ENCODE measurements around the gene MALT1. TPM values are rescaled to one million over a fixed set of nuclear protein-coding genes. Genes with fewer than 3 reads are reported as not detected.

Gene MALT1
- total and polyA plus RNA-seq, 7 donors = 5.3 to 22.4 (median 17.1) TPM

DNA sequence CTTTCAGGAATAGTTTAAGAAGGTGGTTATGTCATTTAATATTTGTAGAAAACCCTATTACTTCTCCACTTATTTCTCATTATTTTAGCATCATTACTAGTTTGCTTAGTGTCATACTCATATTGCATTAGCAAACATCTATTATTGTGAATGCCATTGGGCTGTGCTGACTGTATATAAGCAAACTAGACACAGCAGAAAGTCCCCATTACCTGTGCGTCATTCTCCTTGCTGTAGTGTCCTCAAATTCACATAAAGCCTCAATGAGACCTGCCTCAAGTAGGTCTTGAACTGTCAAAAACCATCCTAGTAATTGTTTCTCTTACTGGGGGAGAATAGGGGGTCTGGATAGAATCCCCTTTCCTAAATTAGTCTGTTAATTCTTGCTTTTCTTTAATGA, 43.6 kb downstream of the MALT1 start:
- no peak for DNase-seq
- 95 to 97% methylated on average over 1 of the region's 1 CpG for WGBS, 2 donors
- no peaks in the 10 kb centered on the region for H3K27me3 ChIP-seq
- H3K9me3 ChIP-seq = no peaks in the 10 kb centered on the region
- H3K36me3 ChIP-seq = peaks cover 0 to 4% (median 0%) of the 10 kb centered on the region in 4 donors
- H3K4me3 ChIP-seq = no peak overlapping the region
- intact Hi-C loops (cut with DNase I) = no loop called here
- no peak for TF ChIP-seq POLR2A (IDR thresholded peaks at IDR 0.05)
- TF ChIP-seq, protein P1, sequence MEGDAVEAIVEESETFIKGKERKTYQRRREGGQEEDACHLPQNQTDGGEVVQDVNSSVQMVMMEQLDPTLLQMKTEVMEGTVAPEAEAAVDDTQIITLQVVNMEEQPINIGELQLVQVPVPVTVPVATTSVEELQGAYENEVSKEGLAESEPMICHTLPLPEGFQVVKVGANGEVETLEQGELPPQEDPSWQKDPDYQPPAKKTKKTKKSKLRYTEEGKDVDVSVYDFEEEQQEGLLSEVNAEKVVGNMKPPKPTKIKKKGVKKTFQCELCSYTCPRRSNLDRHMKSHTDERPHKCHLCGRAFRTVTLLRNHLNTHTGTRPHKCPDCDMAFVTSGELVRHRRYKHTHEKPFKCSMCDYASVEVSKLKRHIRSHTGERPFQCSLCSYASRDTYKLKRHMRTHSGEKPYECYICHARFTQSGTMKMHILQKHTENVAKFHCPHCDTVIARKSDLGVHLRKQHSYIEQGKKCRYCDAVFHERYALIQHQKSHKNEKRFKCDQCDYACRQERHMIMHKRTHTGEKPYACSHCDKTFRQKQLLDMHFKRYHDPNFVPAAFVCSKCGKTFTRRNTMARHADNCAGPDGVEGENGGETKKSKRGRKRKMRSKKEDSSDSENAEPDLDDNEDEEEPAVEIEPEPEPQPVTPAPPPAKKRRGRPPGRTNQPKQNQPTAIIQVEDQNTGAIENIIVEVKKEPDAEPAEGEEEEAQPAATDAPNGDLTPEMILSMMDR (IDR thresholded peaks at IDR 0.05) = no peak
- H3K4me1 ChIP-seq = no peaks in the 10 kb centered on the region
- H3K27ac ChIP-seq = no peak overlapping the region

DNA sequence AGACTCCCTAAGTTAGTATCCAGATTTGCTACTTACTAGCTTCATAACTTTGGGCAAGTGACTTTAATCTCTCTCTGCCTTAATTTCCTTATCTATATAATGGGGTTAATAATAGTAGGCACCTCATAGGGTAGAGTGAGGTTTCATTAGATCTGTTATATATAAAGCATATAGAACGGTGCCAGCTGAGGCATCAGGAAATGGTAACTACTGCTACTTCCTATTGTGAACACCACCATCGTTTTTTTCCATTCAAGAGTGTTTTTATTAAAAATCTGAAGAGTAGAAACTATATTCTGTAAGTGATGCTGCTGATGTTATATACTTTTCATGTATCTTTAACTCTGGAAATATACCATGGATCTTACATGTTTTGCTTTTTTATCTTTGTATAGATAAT, 44.3 kb downstream of the MALT1 start:
- intact Hi-C loops (cut with DNase I) = no loop called here

DNA sequence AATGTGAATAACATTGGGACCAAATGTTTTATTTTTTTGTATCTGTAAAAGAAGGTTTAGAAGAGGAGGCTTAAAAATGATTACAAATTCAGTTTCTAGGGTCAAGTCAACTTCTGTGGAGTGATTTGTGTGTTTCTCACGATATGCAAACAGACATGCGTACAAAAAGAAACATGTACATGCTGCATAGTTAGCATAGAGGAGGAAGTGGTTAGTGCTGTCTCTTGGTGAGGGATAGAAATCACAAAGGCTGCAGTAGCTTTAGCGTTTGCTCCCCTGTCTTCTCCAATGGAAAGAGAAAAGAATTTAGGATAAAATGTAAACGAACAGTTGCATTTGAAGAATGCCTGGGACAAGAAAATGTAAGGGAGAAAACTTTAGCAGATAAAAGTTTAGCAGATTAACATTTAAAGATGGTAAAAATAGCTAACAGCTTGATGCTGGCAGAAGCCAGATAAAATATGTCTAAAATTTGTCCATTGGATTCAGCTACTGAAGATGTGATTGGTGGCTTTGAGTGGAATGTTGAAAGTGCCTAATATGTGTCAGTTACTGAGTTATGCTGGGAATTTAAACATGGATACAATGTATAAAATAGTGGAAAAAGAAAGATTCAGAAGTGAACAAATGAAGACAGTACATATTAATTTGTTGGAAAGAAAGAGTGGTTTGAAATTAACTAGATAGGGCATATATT, 44.9 kb downstream of the MALT1 start:
- H3K27ac ChIP-seq = no peak overlapping the region
- 39 to 72% methylated on average over 4 of the region's 4 CpGs for WGBS, 2 donors
- no peaks in the 10 kb centered on the region for H3K9me3 ChIP-seq
- DNase-seq = no peak
- H3K36me3 ChIP-seq = peaks cover 0 to 18% (median 0%) of the 10 kb centered on the region in 4 donors
- no peaks in the 10 kb centered on the region for H3K4me1 ChIP-seq
- TF ChIP-seq POLR2A (IDR thresholded peaks at IDR 0.05) (no peak), EP300 (IDR thresholded peaks at IDR 0.05) (no peak), POLR2AphosphoS5 (IDR thresholded peaks at IDR 0.05) (no peak)
- TF ChIP-seq, protein P1 (IDR thresholded peaks at IDR 0.05) = no peak
- no peaks in the 10 kb centered on the region for H3K27me3 ChIP-seq
- intact Hi-C loops (cut with DNase I) = no loop called here
- no peak overlapping the region for H3K4me3 ChIP-seq

More for the DNA sequence above, 44.3 kb downstream of the MALT1 start:
- no peaks in the 10 kb centered on the region for H3K27me3 ChIP-seq
- no peak for DNase-seq
- WGBS, 2 donors = 46 to 81% methylated on average over 2 of the region's 2 CpGs
- no peaks in the 10 kb centered on the region for H3K4me1 ChIP-seq
- no peak overlapping the region for H3K27ac ChIP-seq
- peaks cover 0 to 11% (median 0%) of the 10 kb centered on the region in 4 donors for H3K36me3 ChIP-seq
- TF ChIP-seq EP300 (IDR thresholded peaks at IDR 0.05) (no peak), POLR2A (IDR thresholded peaks at IDR 0.05) (no peak), POLR2AphosphoS5 (IDR thresholded peaks at IDR 0.05) (no peak)
- TF ChIP-seq, protein P1 (IDR thresholded peaks at IDR 0.05) = no peak
- no peaks in the 10 kb centered on the region for H3K9me3 ChIP-seq
- H3K4me3 ChIP-seq = no peak overlapping the region

DNA sequence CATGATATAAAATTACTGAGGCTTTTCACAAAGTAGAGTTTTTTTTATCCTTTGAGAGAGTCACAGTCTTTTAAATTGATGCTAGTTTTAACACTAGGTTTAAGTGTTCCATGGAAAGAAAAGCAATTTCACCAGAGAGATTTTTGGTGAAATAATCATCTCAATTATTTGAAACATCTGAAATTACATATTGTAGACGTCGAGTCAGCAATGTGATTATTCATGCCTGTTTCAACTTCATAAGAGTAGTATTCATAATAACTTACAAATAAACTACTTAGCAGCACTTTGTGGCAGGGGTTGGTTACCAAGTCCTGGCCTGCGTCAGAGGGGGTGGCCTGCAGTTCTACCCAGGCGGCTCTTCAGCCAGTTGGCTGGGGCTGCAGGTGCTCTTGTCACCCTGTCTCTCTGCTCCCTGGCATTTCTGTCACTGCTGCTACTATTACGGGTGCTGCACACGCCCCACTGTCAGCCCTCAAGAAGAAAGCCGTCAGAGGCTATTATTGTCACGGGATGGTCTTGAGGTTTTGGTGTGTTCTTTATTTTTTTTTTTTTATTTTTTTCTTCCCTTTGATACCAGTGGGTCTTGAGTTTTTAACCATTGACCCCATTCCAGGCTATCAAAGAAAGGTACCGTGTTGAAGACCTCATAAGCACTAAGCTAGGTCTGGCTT, 50.4 kb downstream of the MALT1 start:
- TF ChIP-seq EP300 (IDR thresholded peaks at IDR 0.05) (no peak), POLR2A (IDR thresholded peaks at IDR 0.05) (no peak), POLR2AphosphoS5 (IDR thresholded peaks at IDR 0.05) (no peak)
- TF ChIP-seq, protein P1 (IDR thresholded peaks at IDR 0.05) = no peak
- H3K36me3 ChIP-seq = peaks cover 0 to 18% (median 0%) of the 10 kb centered on the region in 4 donors
- H3K4me3 ChIP-seq = no peak overlapping the region
- no peak for DNase-seq
- H3K27me3 ChIP-seq = no peaks in the 10 kb centered on the region
- 88 to 96% methylated on average over 9 of the region's 9 CpGs for WGBS, 2 donors
- no peak overlapping the region for H3K27ac ChIP-seq
- H3K4me1 ChIP-seq = no peaks in the 10 kb centered on the region
- H3K9me3 ChIP-seq = no peaks in the 10 kb centered on the region
- intact Hi-C loops (cut with DNase I) = no loop called here

Measured in sigmoid colon (tissue), 7 donors.